ENCODE results near the gene CNST. TPM values are rescaled to one million over a fixed set of nuclear protein-coding genes. Genes with fewer than 3 reads are reported as not detected.

CNST gene
- total and polyA plus RNA-seq, 2 of the 13 experiments (the other 11 are each of a cell fraction or from before 2014, with no cell fraction given) = 6.3 to 12.4 TPM

DNA sequence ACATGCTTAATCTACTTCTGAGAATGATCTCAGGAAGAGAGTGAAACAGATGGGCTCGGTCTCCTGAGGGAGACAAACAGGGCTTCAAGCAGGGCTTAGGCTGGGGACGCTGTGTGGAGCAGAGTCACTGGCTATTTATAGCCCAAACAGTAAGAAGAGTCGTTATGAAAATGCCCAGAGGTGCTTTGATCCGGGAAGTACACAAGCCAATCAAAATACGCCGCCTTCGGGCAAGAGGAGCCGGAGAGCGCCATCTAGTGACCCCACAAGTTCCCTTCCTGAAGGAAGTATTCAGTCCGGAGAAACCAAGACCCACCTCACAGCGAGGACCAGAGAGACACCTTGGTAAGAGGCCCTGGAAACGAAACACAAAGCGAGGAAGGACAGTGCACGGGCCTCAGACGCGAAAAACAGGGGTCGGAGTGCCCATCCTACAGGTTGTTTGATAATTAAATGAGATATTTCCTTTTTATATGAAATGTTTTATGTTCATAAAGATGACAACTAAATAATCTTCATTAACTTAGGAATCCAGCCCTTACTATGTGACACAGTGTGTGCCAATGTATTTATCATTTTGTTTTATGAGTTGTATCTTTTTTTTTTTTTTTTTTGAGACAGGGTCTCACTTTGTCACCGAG lies 133.0 kb downstream of the CNST start (continued):
- TF ChIP-seq AGO1 (IDR thresholded peaks at IDR 0.05; ENCODE audit: low read depth, low read length, poor library complexity, severe bottlenecking) (no peak), LBX2 (CRISPR knock-in tag; IDR thresholded peaks at IDR 0.05; ENCODE audit: borderline replicate concordance) (no peak), SMAD9 (CRISPR knock-in tag; IDR thresholded peaks at IDR 0.05) (no peak), ZNF260 (CRISPR knock-in tag; IDR thresholded peaks at IDR 0.05; ENCODE audit: borderline replicate concordance, low read depth) (no peak), HOXA5 (CRISPR knock-in tag; IDR thresholded peaks at IDR 0.05) (no peak), RFX5 (IDR thresholded peaks at IDR 0.05; ENCODE audit: low read depth, low read length) (no peak), ZNF224 (CRISPR knock-in tag; IDR thresholded peaks at IDR 0.05) (0 out of 2 replicates have a peak, but pooled peaks have one; percentile 46), TSC22D2 (CRISPR knock-in tag; IDR thresholded peaks at IDR 0.05; ENCODE audit: borderline replicate concordance) (no peak), ZNF773 (CRISPR knock-in tag; IDR thresholded peaks at IDR 0.05; ENCODE audit: borderline replicate concordance) (no peak), MATR3 (CRISPR knock-in tag; IDR thresholded peaks at IDR 0.05) (no peak), RARA (CRISPR knock-in tag; IDR thresholded peaks at IDR 0.05) (no peak), SSRP1 (CRISPR knock-in tag; IDR thresholded peaks at IDR 0.05) (no peak), ZFP36L1 (CRISPR knock-in tag; IDR thresholded peaks at IDR 0.05) (no peak; the same call in 1 of the 2 replicates), POLR2G (IDR thresholded peaks at IDR 0.05; ENCODE audit: low read depth, low read length) (no peak), ZNF207 (IDR thresholded peaks at IDR 0.05; ENCODE audit: borderline replicate concordance) (no peak), MYNN (CRISPR knock-in tag; IDR thresholded peaks at IDR 0.05; ENCODE audit: low read depth) (no peak), HNRNPLL (IDR thresholded peaks at IDR 0.05; ENCODE audit: low read depth, low read length, poor library complexity, severe bottlenecking) (no peak), KDM5A (IDR thresholded peaks at IDR 0.05; ENCODE audit: borderline replicate concordance, low read length) (no peak), JARID2 (CRISPR knock-in tag; IDR thresholded peaks at IDR 0.05; ENCODE audit: insufficient replicate concordance) (no peak), ZNF569 (CRISPR knock-in tag; IDR thresholded peaks at IDR 0.05; ENCODE audit: borderline replicate concordance) (no peak), BRD4 (CRISPR knock-in tag; IDR thresholded peaks at IDR 0.05) (no peak), ZNF546 (CRISPR knock-in tag; conservative IDR thresholded peaks at IDR 0.05) (no peak), ZEB1 (IDR thresholded peaks at IDR 0.05; ENCODE audit: insufficient replicate concordance, low read depth) (no peak), ATF2 (CRISPR knock-in tag; IDR thresholded peaks at IDR 0.05) (no peak)
- TF ChIP-seq, protein P1, sequence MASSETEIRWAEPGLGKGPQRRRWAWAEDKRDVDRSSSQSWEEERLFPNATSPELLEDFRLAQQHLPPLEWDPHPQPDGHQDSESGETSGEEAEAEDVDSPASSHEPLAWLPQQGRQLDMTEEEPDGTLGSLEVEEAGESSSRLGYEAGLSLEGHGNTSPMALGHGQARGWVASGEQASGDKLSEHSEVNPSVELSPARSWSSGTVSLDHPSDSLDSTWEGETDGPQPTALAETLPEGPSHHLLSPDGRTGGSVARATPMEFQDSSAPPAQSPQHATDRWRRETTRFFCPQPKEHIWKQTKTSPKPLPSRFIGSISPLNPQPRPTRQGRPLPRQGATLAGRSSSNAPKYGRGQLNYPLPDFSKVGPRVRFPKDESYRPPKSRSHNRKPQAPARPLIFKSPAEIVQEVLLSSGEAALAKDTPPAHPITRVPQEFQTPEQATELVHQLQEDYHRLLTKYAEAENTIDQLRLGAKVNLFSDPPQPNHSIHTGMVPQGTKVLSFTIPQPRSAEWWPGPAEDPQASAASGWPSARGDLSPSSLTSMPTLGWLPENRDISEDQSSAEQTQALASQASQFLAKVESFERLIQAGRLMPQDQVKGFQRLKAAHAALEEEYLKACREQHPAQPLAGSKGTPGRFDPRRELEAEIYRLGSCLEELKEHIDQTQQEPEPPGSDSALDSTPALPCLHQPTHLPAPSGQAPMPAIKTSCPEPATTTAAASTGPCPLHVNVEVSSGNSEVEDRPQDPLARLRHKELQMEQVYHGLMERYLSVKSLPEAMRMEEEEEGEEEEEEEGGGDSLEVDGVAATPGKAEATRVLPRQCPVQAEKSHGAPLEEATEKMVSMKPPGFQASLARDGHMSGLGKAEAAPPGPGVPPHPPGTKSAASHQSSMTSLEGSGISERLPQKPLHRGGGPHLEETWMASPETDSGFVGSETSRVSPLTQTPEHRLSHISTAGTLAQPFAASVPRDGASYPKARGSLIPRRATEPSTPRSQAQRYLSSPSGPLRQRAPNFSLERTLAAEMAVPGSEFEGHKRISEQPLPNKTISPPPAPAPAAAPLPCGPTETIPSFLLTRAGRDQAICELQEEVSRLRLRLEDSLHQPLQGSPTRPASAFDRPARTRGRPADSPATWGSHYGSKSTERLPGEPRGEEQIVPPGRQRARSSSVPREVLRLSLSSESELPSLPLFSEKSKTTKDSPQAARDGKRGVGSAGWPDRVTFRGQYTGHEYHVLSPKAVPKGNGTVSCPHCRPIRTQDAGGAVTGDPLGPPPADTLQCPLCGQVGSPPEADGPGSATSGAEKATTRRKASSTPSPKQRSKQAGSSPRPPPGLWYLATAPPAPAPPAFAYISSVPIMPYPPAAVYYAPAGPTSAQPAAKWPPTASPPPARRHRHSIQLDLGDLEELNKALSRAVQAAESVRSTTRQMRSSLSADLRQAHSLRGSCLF (CRISPR knock-in tag; IDR thresholded peaks at IDR 0.05; ENCODE audit: borderline replicate concordance) = no peak

All from HepG2 (cell line).